GM12864 (cell line): ENCODE results near the gene PGK1.
A peak's percentile ranks its signal among the peaks of the same experiment; 100 is the strongest.
"Not testable (repeated sequence)": the region's sequence is repeated elsewhere in the genome, so short reads cannot be mapped to it uniquely, and the experiment has no call there.

ENCODE experiments used
- DNase-seq: peaks from one replicate; pipeline ENCODE4 v3.0.0-alpha.2; 2011; ENCODE audit warnings: low read depth
- H3K4me3 ChIP-seq: 2 replicates; pipeline ENCODE4 v1.5.1; 2011; ENCODE audit warnings: mild to moderate bottlenecking, low read depth, low read length, control low read depth
- TF ChIP-seq, protein P1 (sequence below): IDR thresholded peaks from 2 replicates; pipeline ENCODE4 v1.5.1; 2011; ENCODE audit warnings: low read depth, mild to moderate bottlenecking, moderate library complexity, low read length, control low read depth, inconsistent platforms; ENCODE audit errors: missing control alignments

PGK1 gene

GRCh38 chrX:78103623-78104446 is at the start of gene PGK1:
TSS of gene PGK1 (plus strand) at chrX:78104248. CDS start at chrX:78104341, 93 bp downstream.
- TF ChIP-seq, protein P1, sequence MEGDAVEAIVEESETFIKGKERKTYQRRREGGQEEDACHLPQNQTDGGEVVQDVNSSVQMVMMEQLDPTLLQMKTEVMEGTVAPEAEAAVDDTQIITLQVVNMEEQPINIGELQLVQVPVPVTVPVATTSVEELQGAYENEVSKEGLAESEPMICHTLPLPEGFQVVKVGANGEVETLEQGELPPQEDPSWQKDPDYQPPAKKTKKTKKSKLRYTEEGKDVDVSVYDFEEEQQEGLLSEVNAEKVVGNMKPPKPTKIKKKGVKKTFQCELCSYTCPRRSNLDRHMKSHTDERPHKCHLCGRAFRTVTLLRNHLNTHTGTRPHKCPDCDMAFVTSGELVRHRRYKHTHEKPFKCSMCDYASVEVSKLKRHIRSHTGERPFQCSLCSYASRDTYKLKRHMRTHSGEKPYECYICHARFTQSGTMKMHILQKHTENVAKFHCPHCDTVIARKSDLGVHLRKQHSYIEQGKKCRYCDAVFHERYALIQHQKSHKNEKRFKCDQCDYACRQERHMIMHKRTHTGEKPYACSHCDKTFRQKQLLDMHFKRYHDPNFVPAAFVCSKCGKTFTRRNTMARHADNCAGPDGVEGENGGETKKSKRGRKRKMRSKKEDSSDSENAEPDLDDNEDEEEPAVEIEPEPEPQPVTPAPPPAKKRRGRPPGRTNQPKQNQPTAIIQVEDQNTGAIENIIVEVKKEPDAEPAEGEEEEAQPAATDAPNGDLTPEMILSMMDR: no peak

GRCh38 chrX:78063687-78064086 is 40.4 kb upstream of the PGK1 start:
- TF ChIP-seq, protein P1: no peak
- H3K4me3 ChIP-seq: no peak overlapping the region
- no peak for DNase-seq

More at GRCh38 chrX:78103623-78104446, at the start of gene PGK1:
- DNase-seq: peak; percentile 92
- H3K4me3 ChIP-seq: peak within 1 kb of the TSS; percentile 81

DNA sequence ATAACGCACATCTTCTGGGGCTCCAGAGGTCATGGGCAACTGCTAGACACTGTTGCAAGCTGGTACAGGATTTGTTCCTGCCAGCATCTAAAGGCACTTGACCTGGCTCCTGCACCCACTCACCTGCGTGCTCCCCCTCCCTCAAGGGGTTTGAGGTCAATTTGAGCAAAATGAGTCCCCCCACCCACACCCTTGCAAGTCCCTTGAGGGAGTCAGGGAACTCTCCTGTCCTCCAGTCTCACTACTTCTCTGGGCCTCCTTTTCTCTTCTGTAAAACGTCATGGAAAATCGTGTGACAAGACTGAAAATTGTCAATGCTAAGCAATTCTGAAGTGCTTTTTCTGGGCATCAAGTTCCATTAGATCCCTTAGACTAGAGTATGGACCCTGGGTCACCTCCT is 39.9 kb upstream of the PGK1 start:
- no peak overlapping the region for H3K4me3 ChIP-seq
- DNase-seq: peak; percentile 18
- TF ChIP-seq, protein P1: no peak

GRCh38 chrX:78064698-78065601 is 39.1 kb upstream of the PGK1 start:
- peak; percentile 51 for DNase-seq
- H3K4me3 ChIP-seq: peak overlapping the region; percentile 25; the same call in 1 of the 2 replicates

GRCh38 chrX:78066110-78066509 is 37.9 kb upstream of the PGK1 start:
- TF ChIP-seq, protein P1: no peak
- DNase-seq: no peak
- H3K4me3 ChIP-seq: no peak overlapping the region

GRCh38 chrX:78071331-78071730 is 32.7 kb upstream of the PGK1 start:
- TF ChIP-seq, protein P1: no peak
- no peak for DNase-seq
- no peak overlapping the region for H3K4me3 ChIP-seq

- not testable (repeated sequence) for H3K4me3 ChIP-seq, DNase-seq
Observed at GRCh38 chrX:78073147-78074077, 30.6 kb upstream of the PGK1 start.
